Ishikawa (cell line): Measurements from ENCODE around the gene NFIB.

Experiments used
- CEBPB ChIP-seq: IDR thresholded peaks from 2 replicates; pipeline ENCODE4 v1.6.1; 2012
- CREB1 ChIP-seq: IDR thresholded peaks from 2 replicates; pipeline ENCODE4 v1.6.1; 2012; ENCODE audit warnings: low read depth
- EGR1 ChIP-seq: IDR thresholded peaks from 2 replicates; pipeline ENCODE4 v1.6.1; 2012
- EP300 ChIP-seq: IDR thresholded peaks from 2 replicates; pipeline ENCODE4 v1.6.1; 2012; ENCODE audit warnings: borderline replicate concordance
- FOXM1 ChIP-seq: IDR thresholded peaks from 2 replicates; pipeline ENCODE4 v1.6.1; 2012; ENCODE audit warnings: low read depth, borderline replicate concordance
- MAX ChIP-seq: IDR thresholded peaks from 2 replicates; pipeline ENCODE4 v1.6.1; 2012
- NFIC ChIP-seq: IDR thresholded peaks from 2 replicates; pipeline ENCODE4 v1.6.1; 2012
- RAD21 ChIP-seq: IDR thresholded peaks from 2 replicates; pipeline ENCODE4 v1.6.1; 2012; ENCODE audit warnings: low read depth
- REST ChIP-seq: IDR thresholded peaks from 2 replicates; pipeline ENCODE4 v1.6.1; 2012; ENCODE audit warnings: low read depth, mild to moderate bottlenecking
- TAF1 ChIP-seq: IDR thresholded peaks from 2 replicates; pipeline ENCODE4 v1.6.1; 2012; ENCODE audit warnings: low read depth, mild to moderate bottlenecking
- TCF12 ChIP-seq: IDR thresholded peaks from 2 replicates; pipeline ENCODE4 v1.6.1; 2012; ENCODE audit warnings: low read depth
- TEAD4 ChIP-seq: IDR thresholded peaks from 2 replicates; pipeline ENCODE4 v1.6.1; 2012
- USF1 ChIP-seq: IDR thresholded peaks from 2 replicates; pipeline ENCODE4 v1.6.1; 2012
- YY1 ChIP-seq: IDR thresholded peaks from 2 replicates; pipeline ENCODE4 v1.6.1; 2012; ENCODE audit warnings: low read depth
- ZBTB7A ChIP-seq: IDR thresholded peaks from 2 replicates; pipeline ENCODE4 v1.6.1; 2012; ENCODE audit warnings: low read depth

The NFIB gene

GRCh38 chr9:14136047-14136635, 177.8 kb downstream of the NFIB start:
- TF ChIP-seq RAD21 (no peak), FOXM1 (no peak), EGR1 (no peak), CREB1 (no peak), ZBTB7A (no peak), MAX (no peak), TCF12 (no peak), REST (no peak), TEAD4 (no peak), USF1 (no peak), EP300 (no peak), TAF1 (no peak)

- TF ChIP-seq ZBTB7A (no peak), CEBPB (no peak), YY1 (no peak)
Observed at GRCh38 chr9:14135421-14135820, 178.5 kb downstream of the NFIB start.

GRCh38 chr9:14133394-14133793, 180.5 kb downstream of the NFIB start:
- TF ChIP-seq REST = no peak
- no peak for TF ChIP-seq ZBTB7A

GRCh38 chr9:14132775-14133174, 181.2 kb downstream of the NFIB start:
- no peak for TF ChIP-seq EP300
- no peak for TF ChIP-seq USF1
- TF ChIP-seq RAD21 = no peak
- no peak for TF ChIP-seq TEAD4
- no peak for TF ChIP-seq MAX
- no peak for TF ChIP-seq NFIC
- no peak for TF ChIP-seq REST
- TF ChIP-seq CEBPB = no peak
- no peak for TF ChIP-seq TAF1
- no peak for TF ChIP-seq TCF12
- TF ChIP-seq ZBTB7A = no peak
- no peak for TF ChIP-seq FOXM1
- no peak for TF ChIP-seq CREB1
- no peak for TF ChIP-seq YY1
- no peak for TF ChIP-seq EGR1

- TF ChIP-seq REST = no peak
- no peak for TF ChIP-seq YY1
- TF ChIP-seq TAF1 = no peak
- no peak for TF ChIP-seq FOXM1
- no peak for TF ChIP-seq TCF12
- no peak for TF ChIP-seq ZBTB7A
- TF ChIP-seq TEAD4 = no peak
- no peak for TF ChIP-seq EP300
- no peak for TF ChIP-seq RAD21
- TF ChIP-seq NFIC = no peak
- TF ChIP-seq USF1 = no peak
- no peak for TF ChIP-seq MAX
- TF ChIP-seq CREB1 = no peak
Observed at GRCh38 chr9:14131356-14132088, 182.4 kb downstream of the NFIB start.
